ENCODE results near the gene ITPR3.

DNA sequence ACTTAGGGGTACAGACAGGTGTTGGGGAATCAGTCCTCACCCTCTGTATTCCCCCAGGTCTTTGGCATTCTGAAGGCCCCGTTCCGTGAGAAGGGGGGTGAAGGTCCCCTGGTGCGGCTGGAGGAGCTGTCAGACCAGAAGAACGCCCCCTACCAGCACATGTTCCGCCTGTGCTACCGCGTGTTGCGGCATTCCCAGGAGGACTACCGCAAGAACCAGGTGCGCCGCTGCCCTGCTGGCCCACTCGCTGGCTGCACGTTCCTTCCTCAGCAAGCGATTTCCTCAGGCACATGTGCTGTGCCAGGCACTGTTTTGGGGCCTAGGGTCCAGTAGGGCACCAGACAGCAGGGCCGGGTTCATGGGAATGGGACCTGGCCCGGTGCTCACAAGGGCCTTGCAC is 46.0 kb downstream of the ITPR3 start:
- TF ChIP-seq POLR2A (IDR thresholded peaks at IDR 0.05; ENCODE audit: borderline replicate concordance, extremely low read depth, insufficient read depth, insufficient read length): no peak
- TF ChIP-seq, protein P1, sequence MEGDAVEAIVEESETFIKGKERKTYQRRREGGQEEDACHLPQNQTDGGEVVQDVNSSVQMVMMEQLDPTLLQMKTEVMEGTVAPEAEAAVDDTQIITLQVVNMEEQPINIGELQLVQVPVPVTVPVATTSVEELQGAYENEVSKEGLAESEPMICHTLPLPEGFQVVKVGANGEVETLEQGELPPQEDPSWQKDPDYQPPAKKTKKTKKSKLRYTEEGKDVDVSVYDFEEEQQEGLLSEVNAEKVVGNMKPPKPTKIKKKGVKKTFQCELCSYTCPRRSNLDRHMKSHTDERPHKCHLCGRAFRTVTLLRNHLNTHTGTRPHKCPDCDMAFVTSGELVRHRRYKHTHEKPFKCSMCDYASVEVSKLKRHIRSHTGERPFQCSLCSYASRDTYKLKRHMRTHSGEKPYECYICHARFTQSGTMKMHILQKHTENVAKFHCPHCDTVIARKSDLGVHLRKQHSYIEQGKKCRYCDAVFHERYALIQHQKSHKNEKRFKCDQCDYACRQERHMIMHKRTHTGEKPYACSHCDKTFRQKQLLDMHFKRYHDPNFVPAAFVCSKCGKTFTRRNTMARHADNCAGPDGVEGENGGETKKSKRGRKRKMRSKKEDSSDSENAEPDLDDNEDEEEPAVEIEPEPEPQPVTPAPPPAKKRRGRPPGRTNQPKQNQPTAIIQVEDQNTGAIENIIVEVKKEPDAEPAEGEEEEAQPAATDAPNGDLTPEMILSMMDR (IDR thresholded peaks at IDR 0.05 in 2 of 3, conservative IDR thresholded peaks at IDR 0.05 in 1 of 3; ENCODE audit: borderline replicate concordance in 1 of 3, insufficient read depth in 1 of 3, low read depth in 2 of 3, low read length in 2 of 3): no peak
- TF ChIP-seq TCF7L2 (IDR thresholded peaks at IDR 0.05; ENCODE audit: borderline replicate concordance, extremely low read depth, insufficient read depth, insufficient read length): no peak
- TF ChIP-seq, protein P2, sequence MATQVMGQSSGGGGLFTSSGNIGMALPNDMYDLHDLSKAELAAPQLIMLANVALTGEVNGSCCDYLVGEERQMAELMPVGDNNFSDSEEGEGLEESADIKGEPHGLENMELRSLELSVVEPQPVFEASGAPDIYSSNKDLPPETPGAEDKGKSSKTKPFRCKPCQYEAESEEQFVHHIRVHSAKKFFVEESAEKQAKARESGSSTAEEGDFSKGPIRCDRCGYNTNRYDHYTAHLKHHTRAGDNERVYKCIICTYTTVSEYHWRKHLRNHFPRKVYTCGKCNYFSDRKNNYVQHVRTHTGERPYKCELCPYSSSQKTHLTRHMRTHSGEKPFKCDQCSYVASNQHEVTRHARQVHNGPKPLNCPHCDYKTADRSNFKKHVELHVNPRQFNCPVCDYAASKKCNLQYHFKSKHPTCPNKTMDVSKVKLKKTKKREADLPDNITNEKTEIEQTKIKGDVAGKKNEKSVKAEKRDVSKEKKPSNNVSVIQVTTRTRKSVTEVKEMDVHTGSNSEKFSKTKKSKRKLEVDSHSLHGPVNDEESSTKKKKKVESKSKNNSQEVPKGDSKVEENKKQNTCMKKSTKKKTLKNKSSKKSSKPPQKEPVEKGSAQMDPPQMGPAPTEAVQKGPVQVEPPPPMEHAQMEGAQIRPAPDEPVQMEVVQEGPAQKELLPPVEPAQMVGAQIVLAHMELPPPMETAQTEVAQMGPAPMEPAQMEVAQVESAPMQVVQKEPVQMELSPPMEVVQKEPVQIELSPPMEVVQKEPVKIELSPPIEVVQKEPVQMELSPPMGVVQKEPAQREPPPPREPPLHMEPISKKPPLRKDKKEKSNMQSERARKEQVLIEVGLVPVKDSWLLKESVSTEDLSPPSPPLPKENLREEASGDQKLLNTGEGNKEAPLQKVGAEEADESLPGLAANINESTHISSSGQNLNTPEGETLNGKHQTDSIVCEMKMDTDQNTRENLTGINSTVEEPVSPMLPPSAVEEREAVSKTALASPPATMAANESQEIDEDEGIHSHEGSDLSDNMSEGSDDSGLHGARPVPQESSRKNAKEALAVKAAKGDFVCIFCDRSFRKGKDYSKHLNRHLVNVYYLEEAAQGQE (IDR thresholded peaks at IDR 0.05; ENCODE audit: low read depth): no peak
- TF ChIP-seq, protein P3, sequence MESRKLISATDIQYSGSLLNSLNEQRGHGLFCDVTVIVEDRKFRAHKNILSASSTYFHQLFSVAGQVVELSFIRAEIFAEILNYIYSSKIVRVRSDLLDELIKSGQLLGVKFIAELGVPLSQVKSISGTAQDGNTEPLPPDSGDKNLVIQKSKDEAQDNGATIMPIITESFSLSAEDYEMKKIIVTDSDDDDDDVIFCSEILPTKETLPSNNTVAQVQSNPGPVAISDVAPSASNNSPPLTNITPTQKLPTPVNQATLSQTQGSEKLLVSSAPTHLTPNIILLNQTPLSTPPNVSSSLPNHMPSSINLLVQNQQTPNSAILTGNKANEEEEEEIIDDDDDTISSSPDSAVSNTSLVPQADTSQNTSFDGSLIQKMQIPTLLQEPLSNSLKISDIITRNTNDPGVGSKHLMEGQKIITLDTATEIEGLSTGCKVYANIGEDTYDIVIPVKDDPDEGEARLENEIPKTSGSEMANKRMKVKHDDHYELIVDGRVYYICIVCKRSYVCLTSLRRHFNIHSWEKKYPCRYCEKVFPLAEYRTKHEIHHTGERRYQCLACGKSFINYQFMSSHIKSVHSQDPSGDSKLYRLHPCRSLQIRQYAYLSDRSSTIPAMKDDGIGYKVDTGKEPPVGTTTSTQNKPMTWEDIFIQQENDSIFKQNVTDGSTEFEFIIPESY (IDR thresholded peaks at IDR 0.05; ENCODE audit: extremely low read depth, insufficient replicate concordance, low read length): no peak
- TF ChIP-seq EZH2 (IDR thresholded peaks at IDR 0.05): no peak
